ENCODE data around the gene NMUR1.

Gene NMUR1

DNA sequence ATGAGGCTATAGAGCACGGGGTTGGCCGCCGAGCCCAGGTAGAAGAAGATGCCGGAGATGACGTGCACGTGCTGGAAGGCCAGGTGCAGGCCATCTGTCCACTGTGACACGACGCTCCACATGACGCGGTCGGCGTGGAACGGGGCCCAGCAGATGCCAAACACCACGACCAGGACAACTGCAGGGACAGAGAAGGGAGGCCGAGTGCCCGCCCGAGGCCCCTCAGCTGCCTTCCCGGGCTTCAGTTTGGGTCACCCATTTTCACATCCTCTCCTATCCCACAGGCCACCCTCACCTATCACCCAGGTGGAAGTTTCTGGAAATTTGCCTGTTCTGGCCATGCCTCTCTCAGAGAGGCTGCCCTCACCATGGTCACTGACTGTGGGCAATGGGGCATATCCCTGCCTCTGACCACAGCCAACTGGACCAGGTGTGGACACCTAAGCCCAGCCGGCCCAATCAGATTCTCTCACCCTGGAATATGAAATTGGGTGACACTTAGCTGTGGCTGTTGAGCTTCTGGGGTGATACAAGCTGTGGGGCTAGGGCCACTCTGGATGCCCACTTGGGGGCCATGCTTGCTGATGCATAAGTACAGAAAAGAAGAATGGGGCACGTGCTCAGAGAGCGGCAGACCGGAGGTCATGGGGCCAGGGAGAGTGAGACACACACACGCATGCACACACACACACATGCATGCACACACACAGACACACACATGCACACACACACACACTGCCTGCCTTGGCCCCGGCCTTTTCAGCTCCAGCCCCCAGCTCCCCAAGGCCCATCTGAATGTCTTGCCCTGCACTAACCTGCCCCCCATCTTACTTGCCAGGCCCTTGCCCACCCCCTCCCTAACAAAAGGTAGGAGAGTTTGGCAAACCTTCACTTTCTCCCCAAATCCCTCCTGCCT lies 4.7 kb downstream of the NMUR1 start:
- Histone ChIP-seq H3K27ac (ENCODE audit: low read depth, low read length) (no peak overlapping the region), H3K4me2 (ENCODE audit: low read depth, low read length, poor library complexity, severe bottlenecking) (no peak overlapping the region), H3K36me3 (ENCODE audit: low read length) (no peaks in the 10 kb centered on the region), H3K79me2 (ENCODE audit: insufficient read depth, low read length) (no peaks in the 10 kb centered on the region), H3K27me3 (ENCODE audit: low read length) (no peaks in the 10 kb centered on the region), H3F3A (ENCODE audit: insufficient read depth) (no peaks in the 10 kb centered on the region), H3K9ac (ENCODE audit: low read length) (no peak overlapping the region), H3K9me3 (ENCODE audit: insufficient read depth, low read length) (no peaks in the 10 kb centered on the region), H3K9me2 (replicated peaks; ENCODE audit: insufficient read depth, low read length) (no peaks in the 10 kb centered on the region), H2AFZ (ENCODE audit: low read depth, low read length, severe bottlenecking) (no peak overlapping the region), H3K4me3 (ENCODE audit: insufficient read depth, low read length, poor library complexity, severe bottlenecking) (no peak overlapping the region), H4K20me1 (ENCODE audit: low read depth, low read length) (no peaks in the 10 kb centered on the region)
- no peak for TF ChIP-seq EZH2phosphoT487 (conservative IDR thresholded peaks at IDR 0.05; ENCODE audit: low read length)
- TF ChIP-seq, protein P1, sequence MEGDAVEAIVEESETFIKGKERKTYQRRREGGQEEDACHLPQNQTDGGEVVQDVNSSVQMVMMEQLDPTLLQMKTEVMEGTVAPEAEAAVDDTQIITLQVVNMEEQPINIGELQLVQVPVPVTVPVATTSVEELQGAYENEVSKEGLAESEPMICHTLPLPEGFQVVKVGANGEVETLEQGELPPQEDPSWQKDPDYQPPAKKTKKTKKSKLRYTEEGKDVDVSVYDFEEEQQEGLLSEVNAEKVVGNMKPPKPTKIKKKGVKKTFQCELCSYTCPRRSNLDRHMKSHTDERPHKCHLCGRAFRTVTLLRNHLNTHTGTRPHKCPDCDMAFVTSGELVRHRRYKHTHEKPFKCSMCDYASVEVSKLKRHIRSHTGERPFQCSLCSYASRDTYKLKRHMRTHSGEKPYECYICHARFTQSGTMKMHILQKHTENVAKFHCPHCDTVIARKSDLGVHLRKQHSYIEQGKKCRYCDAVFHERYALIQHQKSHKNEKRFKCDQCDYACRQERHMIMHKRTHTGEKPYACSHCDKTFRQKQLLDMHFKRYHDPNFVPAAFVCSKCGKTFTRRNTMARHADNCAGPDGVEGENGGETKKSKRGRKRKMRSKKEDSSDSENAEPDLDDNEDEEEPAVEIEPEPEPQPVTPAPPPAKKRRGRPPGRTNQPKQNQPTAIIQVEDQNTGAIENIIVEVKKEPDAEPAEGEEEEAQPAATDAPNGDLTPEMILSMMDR (IDR thresholded peaks at IDR 0.05; ENCODE audit: insufficient read depth, low read length, poor library complexity, severe bottlenecking): no peak

DNA sequence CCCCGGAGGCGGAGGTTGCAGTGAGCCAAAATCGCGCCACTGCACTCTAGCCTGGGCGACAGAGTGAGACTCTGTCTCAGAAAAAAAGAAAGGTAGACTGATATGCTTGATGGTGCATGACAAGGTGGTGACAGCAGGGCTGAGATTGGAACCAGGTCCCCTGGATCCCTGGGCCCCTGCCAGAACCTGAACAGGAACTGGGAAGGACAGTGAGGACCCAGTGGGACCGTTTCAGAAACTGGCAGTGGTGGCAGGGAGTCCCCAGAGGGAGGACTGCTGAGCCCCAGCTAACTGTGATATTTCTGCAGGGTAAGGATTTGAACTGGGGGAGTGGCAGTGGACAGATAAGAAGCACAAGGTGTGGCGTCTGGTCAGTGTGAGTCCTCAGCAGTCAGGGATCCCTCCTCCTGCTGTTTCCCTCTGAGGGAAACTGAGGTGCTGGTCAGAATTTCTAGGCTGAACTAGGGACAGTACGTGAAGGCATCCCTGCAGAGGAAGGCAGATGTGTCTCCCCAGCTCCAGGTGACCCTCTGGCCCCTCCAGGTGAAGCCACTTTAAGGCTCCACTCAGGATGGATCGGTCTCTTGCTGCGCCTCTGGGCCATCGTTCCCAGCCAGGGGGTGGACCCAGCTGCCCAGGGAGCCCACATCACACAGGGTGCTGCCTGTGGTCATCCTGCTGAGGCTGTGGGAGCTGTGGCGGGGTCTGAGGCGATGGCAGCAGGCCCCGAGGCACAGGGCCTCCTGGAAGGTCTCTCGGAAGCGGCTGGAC lies 5.6 kb downstream of the NMUR1 start:
- H3K4me3 ChIP-seq (ENCODE audit: insufficient read depth, low read length, poor library complexity, severe bottlenecking): no peak overlapping the region
- H3K9ac ChIP-seq (ENCODE audit: low read length): no peak overlapping the region

DNA sequence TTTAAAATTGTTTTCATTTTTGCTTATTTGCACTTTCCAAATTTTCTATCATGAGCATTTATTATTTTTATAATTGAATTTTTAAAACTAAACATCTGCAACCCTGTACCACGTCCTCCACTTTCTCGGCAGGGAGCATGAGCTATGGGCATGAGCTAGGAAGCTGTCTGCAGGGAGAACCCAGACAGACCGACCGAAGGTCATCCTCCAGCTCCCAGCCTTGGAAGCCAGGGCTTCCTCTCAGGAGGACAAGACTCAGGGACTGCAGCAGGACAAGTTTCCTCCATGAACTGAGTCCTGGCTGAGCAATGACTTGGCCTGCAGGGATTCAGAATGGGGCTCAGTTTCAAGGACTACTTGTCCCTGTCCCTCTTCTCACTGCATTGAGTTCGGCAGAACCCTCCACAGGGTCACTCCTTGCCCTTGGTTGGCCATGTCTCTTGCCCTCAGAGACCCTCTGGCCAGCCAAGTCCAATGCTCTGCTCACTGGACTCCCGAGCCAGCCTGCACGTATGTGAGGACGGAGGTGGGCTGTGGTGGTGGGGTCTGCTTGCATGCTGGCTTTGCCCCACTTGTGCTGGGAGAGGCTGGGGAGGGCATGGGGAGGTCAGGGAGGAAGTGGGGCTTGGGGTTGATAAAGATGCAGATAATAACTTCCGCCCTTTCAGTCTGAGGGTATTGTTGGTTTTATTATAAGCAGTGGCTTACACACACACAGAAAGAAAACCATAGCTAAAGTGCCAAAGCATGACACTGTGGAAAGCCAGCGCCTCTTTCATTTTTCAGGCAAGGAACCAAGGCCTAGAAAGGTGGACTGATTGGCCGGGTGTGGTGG lies 6.6 kb downstream of the NMUR1 start:
- no peaks in the 10 kb centered on the region for H3K36me3 ChIP-seq (ENCODE audit: low read length)
- H3K79me2 ChIP-seq (ENCODE audit: insufficient read depth, low read length): no peaks in the 10 kb centered on the region
- H3K9me3 ChIP-seq (ENCODE audit: insufficient read depth, low read length): no peaks in the 10 kb centered on the region
- no peak overlapping the region for H2AFZ ChIP-seq (ENCODE audit: low read depth, low read length, severe bottlenecking)
- no peak overlapping the region for H3K9ac ChIP-seq (ENCODE audit: low read length)
- H3K27ac ChIP-seq (ENCODE audit: low read depth, low read length): no peak overlapping the region
- no peaks in the 10 kb centered on the region for H3K27me3 ChIP-seq (ENCODE audit: low read length)
- TF ChIP-seq, protein P1 (IDR thresholded peaks at IDR 0.05; ENCODE audit: insufficient read depth, low read length, poor library complexity, severe bottlenecking): no peak
- TF ChIP-seq EZH2phosphoT487 (conservative IDR thresholded peaks at IDR 0.05; ENCODE audit: low read length): no peak
- H4K20me1 ChIP-seq (ENCODE audit: low read depth, low read length): no peaks in the 10 kb centered on the region
- H3K9me2 ChIP-seq (replicated peaks; ENCODE audit: insufficient read depth, low read length): no peaks in the 10 kb centered on the region
- no peaks in the 10 kb centered on the region for H3F3A ChIP-seq (ENCODE audit: insufficient read depth)
- H3K4me2 ChIP-seq (ENCODE audit: low read depth, low read length, poor library complexity, severe bottlenecking): no peak overlapping the region
- H3K4me3 ChIP-seq (ENCODE audit: insufficient read depth, low read length, poor library complexity, severe bottlenecking): no peak overlapping the region

More for the DNA sequence above, 5.6 kb downstream of the NMUR1 start:
- H3F3A ChIP-seq (ENCODE audit: insufficient read depth): no peaks in the 10 kb centered on the region
- H3K9me3 ChIP-seq (ENCODE audit: insufficient read depth, low read length): no peaks in the 10 kb centered on the region
- no peaks in the 10 kb centered on the region for H3K27me3 ChIP-seq (ENCODE audit: low read length)
- H3K4me2 ChIP-seq (ENCODE audit: low read depth, low read length, poor library complexity, severe bottlenecking): no peak overlapping the region
- TF ChIP-seq, protein P1 (IDR thresholded peaks at IDR 0.05; ENCODE audit: insufficient read depth, low read length, poor library complexity, severe bottlenecking): no peak
- TF ChIP-seq EZH2phosphoT487 (conservative IDR thresholded peaks at IDR 0.05; ENCODE audit: low read length): no peak
- H3K36me3 ChIP-seq (ENCODE audit: low read length): no peaks in the 10 kb centered on the region
- no peaks in the 10 kb centered on the region for H4K20me1 ChIP-seq (ENCODE audit: low read depth, low read length)
- H2AFZ ChIP-seq (ENCODE audit: low read depth, low read length, severe bottlenecking): no peak overlapping the region
- H3K9me2 ChIP-seq (replicated peaks; ENCODE audit: insufficient read depth, low read length): no peaks in the 10 kb centered on the region
- H3K27ac ChIP-seq (ENCODE audit: low read depth, low read length): no peak overlapping the region
- no peaks in the 10 kb centered on the region for H3K79me2 ChIP-seq (ENCODE audit: insufficient read depth, low read length)

Measured in SU-DHL-6 (cell line).